Activated CD4-positive, alpha-beta T cell treated with anti-CD3 and anti-CD28 coated beads, Interleukin-2, amount 50 U/mL, for 4 hours (primary cell): ENCODE data around the gene C22orf31.
A peak's percentile ranks its signal among the peaks of the same experiment; 100 is the strongest.
"Not testable (repeated sequence)": the region's sequence is repeated elsewhere in the genome, so short reads cannot be mapped to it uniquely, and the experiment has no call there.

ENCODE experiments used
- DNase-seq, 2 experiments: peaks; one replicate each; pipeline ENCODE4 v3.0.0-alpha.2; 2020

The C22orf31 gene

GRCh38 chr22:29053048-29053702, 8.5 kb downstream of the C22orf31 start:
- no peak for DNase-seq

GRCh38 chr22:29050457-29050856, 11.2 kb downstream of the C22orf31 start:
- no peak for DNase-seq

- DNase-seq, result no peak
Observed at GRCh38 chr22:29049655-29050263, 11.9 kb downstream of the C22orf31 start.

GRCh38 chr22:29048822-29049654, 12.6 kb downstream of the C22orf31 start:
- DNase-seq, result no peak

- no peak for DNase-seq
Observed at GRCh38 chr22:29044657-29045176, 16.9 kb downstream of the C22orf31 start.

- DNase-seq, result no peak
Observed at GRCh38 chr22:29043906-29044575, 17.6 kb downstream of the C22orf31 start.

- no peak for DNase-seq
Observed at GRCh38 chr22:29041408-29041807, 20.2 kb downstream of the C22orf31 start.

GRCh38 chr22:29040385-29041275, 21.0 kb downstream of the C22orf31 start:
- peak; percentile 51 to 61 for DNase-seq

- not testable (repeated sequence) for DNase-seq
Observed at GRCh38 chr22:29039684-29040083, 21.9 kb downstream of the C22orf31 start.

- DNase-seq, result no peak
Observed at GRCh38 chr22:29039148-29039547, 22.5 kb downstream of the C22orf31 start.

- DNase-seq, result no peak
Observed at GRCh38 chr22:29037340-29037932, 24.2 kb downstream of the C22orf31 start.

GRCh38 chr22:29032584-29032983, 29.0 kb downstream of the C22orf31 start:
- DNase-seq, result no peak

- no peak for DNase-seq
Observed at GRCh38 chr22:29032014-29032475, 29.6 kb downstream of the C22orf31 start.

GRCh38 chr22:29031227-29032011, 30.2 kb downstream of the C22orf31 start:
- DNase-seq, result no peak

- DNase-seq, result no peak
Observed at GRCh38 chr22:29030618-29031226, 30.9 kb downstream of the C22orf31 start.

GRCh38 chr22:29030016-29030617, 31.5 kb downstream of the C22orf31 start:
- DNase-seq, result no peak

- no peak for DNase-seq
Observed at GRCh38 chr22:29029202-29030000, 32.2 kb downstream of the C22orf31 start.

- DNase-seq, result no peak
Observed at GRCh38 chr22:29028468-29028867, 33.2 kb downstream of the C22orf31 start.

- no peak for DNase-seq
Observed at GRCh38 chr22:29026579-29026978, 35.1 kb downstream of the C22orf31 start.
